ENCODE data around the gene S100A14. TPM values are rescaled to one million over a fixed set of nuclear protein-coding genes. Genes with fewer than 3 reads are reported as not detected.

S100A14 gene
- total RNA-seq, 1 donor from 2014 or later = 1,221 TPM

GRCh38 chr1:153638261-153638660 is 22.1 kb upstream of the S100A14 start:
- Histone ChIP-seq H3K4me3 (ENCODE audit: low read depth, low read length) (no peak overlapping the region), H3K27me3 (ENCODE audit: control insufficient read depth, insufficient read depth, low read length) (no peaks in the 10 kb centered on the region), H3K36me3 (ENCODE audit: control insufficient read depth, insufficient read depth, low read length) (peaks cover 25% of the 10 kb centered on the region)
- no peak for DNase-seq (ENCODE audit: low read depth)
- TF ChIP-seq, protein P1, sequence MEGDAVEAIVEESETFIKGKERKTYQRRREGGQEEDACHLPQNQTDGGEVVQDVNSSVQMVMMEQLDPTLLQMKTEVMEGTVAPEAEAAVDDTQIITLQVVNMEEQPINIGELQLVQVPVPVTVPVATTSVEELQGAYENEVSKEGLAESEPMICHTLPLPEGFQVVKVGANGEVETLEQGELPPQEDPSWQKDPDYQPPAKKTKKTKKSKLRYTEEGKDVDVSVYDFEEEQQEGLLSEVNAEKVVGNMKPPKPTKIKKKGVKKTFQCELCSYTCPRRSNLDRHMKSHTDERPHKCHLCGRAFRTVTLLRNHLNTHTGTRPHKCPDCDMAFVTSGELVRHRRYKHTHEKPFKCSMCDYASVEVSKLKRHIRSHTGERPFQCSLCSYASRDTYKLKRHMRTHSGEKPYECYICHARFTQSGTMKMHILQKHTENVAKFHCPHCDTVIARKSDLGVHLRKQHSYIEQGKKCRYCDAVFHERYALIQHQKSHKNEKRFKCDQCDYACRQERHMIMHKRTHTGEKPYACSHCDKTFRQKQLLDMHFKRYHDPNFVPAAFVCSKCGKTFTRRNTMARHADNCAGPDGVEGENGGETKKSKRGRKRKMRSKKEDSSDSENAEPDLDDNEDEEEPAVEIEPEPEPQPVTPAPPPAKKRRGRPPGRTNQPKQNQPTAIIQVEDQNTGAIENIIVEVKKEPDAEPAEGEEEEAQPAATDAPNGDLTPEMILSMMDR (IDR thresholded peaks at IDR 0.05; ENCODE audit: insufficient read depth, low read length, severe bottlenecking) = no peak
- FAIRE-seq = no peak

- H3K27me3 ChIP-seq (ENCODE audit: control insufficient read depth, insufficient read depth, low read length) = no peaks in the 10 kb centered on the region
- peaks cover 16% of the 10 kb centered on the region for H3K36me3 ChIP-seq (ENCODE audit: control insufficient read depth, insufficient read depth, low read length)
- no peak for DNase-seq (ENCODE audit: low read depth)
- TF ChIP-seq, protein P1 (IDR thresholded peaks at IDR 0.05; ENCODE audit: insufficient read depth, low read length, severe bottlenecking) = no peak
- H3K4me3 ChIP-seq (ENCODE audit: low read depth, low read length) = no peak overlapping the region
- FAIRE-seq = no peak
Observed at GRCh38 chr1:153636312-153636711, 20.2 kb upstream of the S100A14 start.

DNA sequence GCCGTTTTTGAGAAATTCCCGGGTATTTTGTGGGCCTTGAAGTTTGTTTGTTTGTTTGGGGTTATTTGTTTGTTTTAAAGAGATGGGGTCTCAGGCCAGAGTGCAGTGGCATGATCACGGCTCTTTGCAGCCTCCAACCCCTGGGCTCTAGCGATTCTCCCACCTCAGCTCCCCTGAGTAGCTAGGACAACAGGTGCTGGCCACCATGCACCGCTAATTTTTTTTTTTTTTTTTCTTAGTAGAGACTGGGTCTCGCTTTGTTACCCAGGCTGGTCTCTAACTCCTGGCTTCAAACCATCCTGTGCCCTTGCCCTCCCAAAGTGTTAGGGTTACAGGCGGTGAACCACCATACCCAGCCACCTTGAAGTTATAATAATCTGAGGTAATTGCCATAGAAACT is 19.7 kb upstream of the S100A14 start:
- FAIRE-seq = no peak
- peaks cover 16% of the 10 kb centered on the region for H3K36me3 ChIP-seq (ENCODE audit: control insufficient read depth, insufficient read depth, low read length)
- no peaks in the 10 kb centered on the region for H3K27me3 ChIP-seq (ENCODE audit: control insufficient read depth, insufficient read depth, low read length)
- H3K4me3 ChIP-seq (ENCODE audit: low read depth, low read length) = no peak overlapping the region
- DNase-seq (ENCODE audit: low read depth) = no peak
- TF ChIP-seq, protein P1 (IDR thresholded peaks at IDR 0.05; ENCODE audit: insufficient read depth, low read length, severe bottlenecking) = no peak

GRCh38 chr1:153633754-153634665 is 17.9 kb upstream of the S100A14 start, which contains the start of gene CHTOP:
Gene CHTOP (plus strand): TSS chr1:153634066. CDS start chr1:153636589, 2,523 bp downstream.
- FAIRE-seq = no peak
- Histone ChIP-seq H3K27me3 (ENCODE audit: control insufficient read depth, insufficient read depth, low read length) (no peaks in the 10 kb centered on the region), H3K36me3 (ENCODE audit: control insufficient read depth, insufficient read depth, low read length) (peaks cover 12% of the 10 kb centered on the region), H3K4me3 (ENCODE audit: low read depth, low read length) (peak within 1 kb of the TSS; percentile 71)
- peak; percentile 97 for DNase-seq (ENCODE audit: low read depth)
- TF ChIP-seq, protein P1 (IDR thresholded peaks at IDR 0.05; ENCODE audit: insufficient read depth, low read length, severe bottlenecking) = no peak

- DNase-seq (ENCODE audit: low read depth) = no peak
- Histone ChIP-seq H3K4me3 (ENCODE audit: low read depth, low read length) (peak overlapping the region; percentile 71), H3K36me3 (ENCODE audit: control insufficient read depth, insufficient read depth, low read length) (peaks cover 10% of the 10 kb centered on the region), H3K27me3 (ENCODE audit: control insufficient read depth, insufficient read depth, low read length) (no peaks in the 10 kb centered on the region)
- TF ChIP-seq, protein P1 (IDR thresholded peaks at IDR 0.05; ENCODE audit: insufficient read depth, low read length, severe bottlenecking) = no peak
- FAIRE-seq = no peak
Observed at GRCh38 chr1:153633161-153633753, 17.1 kb upstream of the S100A14 start.
